Activated CD4-positive, alpha-beta T cell treated with anti-CD3 and anti-CD28 coated beads, Interleukin-2, amount 10 ng/mL, durations not matched to agents 7 days and 5 days (primary cell): Measurements from ENCODE around the gene UBE2J2. TPM values are rescaled to one million over a fixed set of nuclear protein-coding genes. Genes with fewer than 3 reads are reported as not detected.
A peak's percentile ranks its signal among the peaks of the same experiment; 100 is the strongest.

Experiments
- CTCF ChIA-PET: fragments of 350-600 bp; sonication (Branson Sonifier 250); formaldehyde crosslinking; loops from one replicate; lab custom pipeline; 2021; ENCODE audit warnings: antibody characterized with exemption; lab: Charles Lee
- POLR2A ChIA-PET: fragments of 350-600 bp; sonication (Branson Sonifier 250); formaldehyde crosslinking; loops from one replicate; lab custom pipeline; 2021; ENCODE audit warnings: antibody characterized with exemption; lab: Charles Lee
- DNase-seq: peaks from one replicate; pipeline ENCODE4 v3.0.0-alpha.2; 2020
- H3K27ac Mint-ChIP-seq: one replicate; pipeline ENCODE4 v1.8.0; 2021; ENCODE audit warnings: mild to moderate bottlenecking, moderate library complexity, mixed read lengths
- H3K27me3 Mint-ChIP-seq: one replicate; pipeline ENCODE4 v1.8.0; 2021; ENCODE audit warnings: mixed read lengths
- H3K36me3 Mint-ChIP-seq: one replicate; pipeline ENCODE4 v1.8.0; 2021; ENCODE audit warnings: low read depth, mixed read lengths
- H3K4me1 Mint-ChIP-seq: one replicate; pipeline ENCODE4 v1.8.0; 2021; ENCODE audit warnings: mixed read lengths
- H3K4me3 Mint-ChIP-seq: one replicate; pipeline ENCODE4 v1.8.0; 2021; ENCODE audit warnings: mild to moderate bottlenecking, moderate library complexity, mixed read lengths
- H3K9me3 Mint-ChIP-seq: one replicate; pipeline ENCODE4 v1.8.0; 2021; ENCODE audit warnings: mixed read lengths
- total RNA-seq, 2 experiments: library from RNA; stranded (reverse); gene quantifications; one replicate each; pipeline ENCODE4 v1.2.3, GENCODE V29; 2021

UBE2J2 gene
- total RNA-seq, 2 experiments from 2014 or later = 63.4 to 63.7 TPM

DNA sequence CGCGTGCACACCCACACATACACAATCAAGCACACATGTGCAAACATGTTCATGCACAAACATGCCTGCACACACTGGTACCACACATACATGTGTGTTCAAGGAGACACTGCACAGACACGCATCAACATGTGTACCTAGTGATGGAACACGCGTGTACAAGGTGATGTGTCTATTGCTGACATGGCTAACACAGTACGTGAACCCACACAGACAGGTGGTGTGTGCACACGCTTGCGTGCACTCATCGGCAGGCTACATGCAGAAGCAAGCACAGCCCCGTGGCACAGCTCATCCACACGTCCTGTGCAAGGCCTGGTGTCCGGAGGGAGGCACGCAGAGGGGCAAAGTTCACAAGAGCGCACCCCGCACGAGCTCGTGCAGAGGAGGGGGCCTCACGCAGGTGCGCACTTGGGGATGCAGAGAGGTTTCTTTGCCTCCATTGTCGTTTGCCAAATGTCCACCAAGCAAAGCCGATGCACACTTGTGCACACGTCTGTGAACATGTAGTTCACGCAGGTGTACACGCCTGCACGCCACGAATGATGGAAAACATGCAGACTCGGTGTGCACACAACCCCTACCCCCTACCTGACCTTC lies 33.1 kb upstream of the UBE2J2 start:
- DNase-seq = no peak
- Mint-ChIP-seq H3K36me3 (no peaks in the 10 kb centered on the region), H3K27me3 (no peaks in the 10 kb centered on the region), H3K4me3 (peak overlapping the region; percentile 86), H3K9me3 (no peaks in the 10 kb centered on the region), H3K4me1 (peaks cover 27% of the 10 kb centered on the region), H3K27ac (peak overlapping the region; percentile 89)
- ChIA-PET POLR2A (no interaction called here), CTCF (interaction anchor here (0.5 kb wide), 1 partner anchor 73 kb away, joined by 3 read pairs; no protein-coding TSS in a partner anchor)

DNA sequence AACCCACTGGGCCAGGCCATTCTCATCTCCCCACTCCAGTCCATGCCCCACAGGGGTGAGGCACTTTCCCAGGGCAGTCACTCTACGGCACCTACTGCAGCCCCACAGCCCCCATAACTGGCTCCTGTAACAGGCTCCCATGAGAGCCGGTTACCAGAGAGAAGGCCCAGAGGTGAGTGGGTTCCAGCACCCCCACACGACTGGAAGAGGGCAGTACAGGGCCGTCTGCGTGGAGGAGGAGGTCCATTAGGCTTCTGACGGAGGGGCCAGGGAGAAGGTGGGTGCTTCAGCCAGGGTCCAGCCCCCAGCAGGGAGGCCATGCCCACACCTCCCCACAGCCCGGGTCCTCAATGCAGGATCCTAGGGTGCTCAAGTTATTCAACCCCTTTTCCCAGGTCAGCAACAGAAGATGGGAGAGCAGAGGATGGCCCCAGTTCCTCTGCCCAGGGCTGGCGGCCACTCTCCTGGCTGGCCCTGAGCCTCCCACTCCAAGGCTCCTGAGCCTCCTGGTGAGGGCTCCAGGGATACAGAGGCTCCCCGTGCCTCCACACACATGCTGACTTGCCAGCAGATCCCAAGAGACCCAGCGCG lies 32.5 kb upstream of the UBE2J2 start:
- no peaks in the 10 kb centered on the region for H3K9me3 Mint-ChIP-seq
- H3K36me3 Mint-ChIP-seq = no peaks in the 10 kb centered on the region
- peaks cover 27% of the 10 kb centered on the region for H3K4me1 Mint-ChIP-seq
- no peak for DNase-seq
- H3K27me3 Mint-ChIP-seq = no peaks in the 10 kb centered on the region
- H3K27ac Mint-ChIP-seq = peak overlapping the region; percentile 89
- ChIA-PET CTCF (interaction anchor here (0.5 to 1.3 kb wide), 2 partner anchors 42 to 73 kb away, joined by 3 to 4 read pairs; no protein-coding TSS in a partner anchor), POLR2A (no interaction called here)
- H3K4me3 Mint-ChIP-seq = peak overlapping the region; percentile 86

- H3K4me1 Mint-ChIP-seq = peaks cover 27% of the 10 kb centered on the region
- DNase-seq = peak; percentile 79
- peak overlapping the region; percentile 86 for H3K4me3 Mint-ChIP-seq
- H3K9me3 Mint-ChIP-seq = no peaks in the 10 kb centered on the region
- no peaks in the 10 kb centered on the region for H3K27me3 Mint-ChIP-seq
- H3K36me3 Mint-ChIP-seq = no peaks in the 10 kb centered on the region
- ChIA-PET CTCF (interaction anchor here (0.8 to 1.3 kb wide), 5 partner anchors 10 to 242 kb away, joined by 3 to 9 read pairs (median 3); no protein-coding TSS in a partner anchor), POLR2A (interaction anchor here (1.0 kb wide), 1 partner anchor 70 kb away, joined by 3 read pairs; the partner anchor contains the start of gene AURKAIP1)
- peak overlapping the region; percentile 89 for H3K27ac Mint-ChIP-seq
Measured at GRCh38 chr1:1305300-1306069, 31.8 kb upstream of the UBE2J2 start.

- H3K4me1 Mint-ChIP-seq = peaks cover 25% of the 10 kb centered on the region
- no peaks in the 10 kb centered on the region for H3K9me3 Mint-ChIP-seq
- no peak for DNase-seq
- peak overlapping the region; percentile 86 for H3K4me3 Mint-ChIP-seq
- H3K36me3 Mint-ChIP-seq = peaks cover 4% of the 10 kb centered on the region
- POLR2A ChIA-PET = interaction anchor here (1.0 kb wide), 1 partner anchor 71 kb away, joined by 3 read pairs; the partner anchor contains the start of gene AURKAIP1
- CTCF ChIA-PET = interaction anchor here (0.8 to 1.3 kb wide), 6 partner anchors 9 to 241 kb away, joined by 3 to 9 read pairs (median 3); no protein-coding TSS in a partner anchor
- H3K27me3 Mint-ChIP-seq = no peaks in the 10 kb centered on the region
- peak overlapping the region; percentile 89 for H3K27ac Mint-ChIP-seq
Measured at GRCh38 chr1:1304331-1305299, 31.0 kb upstream of the UBE2J2 start.

DNA sequence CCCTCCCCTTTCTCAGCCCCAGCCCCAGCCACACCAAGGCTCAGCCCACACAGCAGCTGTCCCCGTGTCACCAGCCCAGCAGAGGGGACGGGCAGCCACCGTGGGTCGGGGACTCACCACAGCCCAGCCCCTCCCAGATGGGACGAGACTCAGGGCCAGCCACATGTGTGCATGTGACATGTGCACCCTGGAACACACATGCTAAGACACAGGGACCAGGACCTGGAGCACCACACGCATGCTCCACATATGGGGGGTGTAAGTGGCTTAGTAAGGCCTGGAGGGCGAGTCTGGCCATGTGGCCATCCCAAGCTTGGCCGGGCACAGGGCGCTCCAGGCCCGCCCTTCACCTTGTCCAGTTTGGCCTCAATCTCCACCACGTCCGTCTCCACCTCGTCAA lies 30.1 kb upstream of the UBE2J2 start:
- no peaks in the 10 kb centered on the region for H3K9me3 Mint-ChIP-seq
- no peak overlapping the region for H3K27ac Mint-ChIP-seq
- H3K4me1 Mint-ChIP-seq = peaks cover 25% of the 10 kb centered on the region
- CTCF ChIA-PET = interaction anchor here (1.2 kb wide), 1 partner anchor 11 kb away, joined by 3 read pairs; no protein-coding TSS in a partner anchor
- H3K4me3 Mint-ChIP-seq = no peak overlapping the region
- no peak for DNase-seq
- POLR2A ChIA-PET = no interaction called here
- peaks cover 4% of the 10 kb centered on the region for H3K36me3 Mint-ChIP-seq
- H3K27me3 Mint-ChIP-seq = no peaks in the 10 kb centered on the region

GRCh38 chr1:1302951-1303509 lies 29.4 kb upstream of the UBE2J2 start:
- no peak for DNase-seq
- Mint-ChIP-seq H3K27ac (no peak overlapping the region), H3K27me3 (no peaks in the 10 kb centered on the region), H3K4me3 (no peak overlapping the region), H3K4me1 (peaks cover 25% of the 10 kb centered on the region), H3K9me3 (no peaks in the 10 kb centered on the region), H3K36me3 (peaks cover 4% of the 10 kb centered on the region)
- CTCF ChIA-PET = interaction anchor here (1.2 kb wide), 1 partner anchor 12 kb away, joined by 3 read pairs; no protein-coding TSS in a partner anchor
- POLR2A ChIA-PET = no interaction called here

DNA sequence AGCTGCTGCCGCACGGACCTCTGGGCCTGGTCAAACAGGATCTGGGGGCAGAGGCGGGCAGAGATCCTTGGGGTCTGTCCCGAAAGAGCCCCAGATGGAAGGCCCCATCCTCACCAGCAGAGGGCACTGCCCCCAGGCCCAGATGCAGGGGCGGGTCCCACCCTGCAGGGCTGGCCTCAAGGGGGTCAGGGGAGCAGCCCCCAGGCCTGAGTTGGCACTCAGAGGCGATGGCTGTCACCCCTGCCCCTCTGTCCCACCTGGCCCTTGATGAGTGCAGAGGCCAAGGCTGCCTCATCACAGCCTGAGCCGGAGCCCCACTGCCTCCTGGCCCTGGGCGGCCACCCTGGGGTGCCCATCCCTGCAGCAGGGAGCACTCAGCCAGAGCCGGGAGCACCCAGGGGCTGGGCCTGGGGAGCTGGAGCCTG lies 28.4 kb upstream of the UBE2J2 start:
- CTCF ChIA-PET = no interaction called here
- H3K9me3 Mint-ChIP-seq = no peaks in the 10 kb centered on the region

DNA sequence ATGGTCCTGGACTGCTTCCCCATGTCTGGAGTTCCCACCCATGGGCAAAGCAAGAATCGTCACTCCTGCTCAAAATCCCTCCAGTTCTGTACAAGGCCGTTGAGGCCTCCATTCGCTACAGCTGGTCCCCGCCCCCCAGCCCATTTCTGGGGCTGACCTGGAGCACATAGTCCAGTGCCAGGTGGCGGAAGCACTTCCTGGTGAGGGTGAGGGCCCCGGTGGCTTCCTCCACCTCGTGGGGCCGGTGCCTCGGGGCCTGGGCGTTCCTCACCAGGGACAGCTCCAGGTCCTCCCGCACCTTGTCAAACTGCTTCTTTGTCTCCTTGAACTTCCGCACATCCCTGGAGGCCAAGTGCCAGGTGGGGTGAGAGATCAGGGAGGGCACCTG lies 26.7 kb upstream of the UBE2J2 start:
- CTCF ChIA-PET = interaction anchor here (0.9 to 2.1 kb wide), 3 partner anchors 9 to 178 kb away, joined by 4 to 5 read pairs (median 4); no protein-coding TSS in a partner anchor

More for the DNA sequence above, 28.4 kb upstream of the UBE2J2 start:
- no peak for DNase-seq
- H3K27me3 Mint-ChIP-seq = no peaks in the 10 kb centered on the region
- no peak overlapping the region for H3K27ac Mint-ChIP-seq
- POLR2A ChIA-PET = no interaction called here
- H3K36me3 Mint-ChIP-seq = peaks cover 4% of the 10 kb centered on the region
- H3K4me3 Mint-ChIP-seq = no peak overlapping the region
- peaks cover 23% of the 10 kb centered on the region for H3K4me1 Mint-ChIP-seq

GRCh38 chr1:1299686-1300351 lies 26.2 kb upstream of the UBE2J2 start:
- H3K36me3 Mint-ChIP-seq = peaks cover 7% of the 10 kb centered on the region
- CTCF ChIA-PET = interaction anchor here (0.9 to 2.1 kb wide), 3 partner anchors 8 to 177 kb away, joined by 4 to 5 read pairs (median 4); no protein-coding TSS in a partner anchor
- DNase-seq = peak; percentile 33

More for the DNA sequence above, 26.7 kb upstream of the UBE2J2 start:
- H3K27me3 Mint-ChIP-seq = no peaks in the 10 kb centered on the region
- POLR2A ChIA-PET = no interaction called here
- peaks cover 9% of the 10 kb centered on the region for H3K4me1 Mint-ChIP-seq
- H3K27ac Mint-ChIP-seq = no peak overlapping the region
- no peak overlapping the region for H3K4me3 Mint-ChIP-seq
- peaks cover 4% of the 10 kb centered on the region for H3K36me3 Mint-ChIP-seq
- no peaks in the 10 kb centered on the region for H3K9me3 Mint-ChIP-seq
- no peak for DNase-seq

GRCh38 chr1:1298861-1299685 lies 25.4 kb upstream of the UBE2J2 start:
- peaks cover 7% of the 10 kb centered on the region for H3K36me3 Mint-ChIP-seq
- H3K4me1 Mint-ChIP-seq = peaks cover 3% of the 10 kb centered on the region

More at GRCh38 chr1:1299686-1300351, 26.2 kb upstream of the UBE2J2 start:
- Mint-ChIP-seq H3K4me3 (no peak overlapping the region), H3K27me3 (no peaks in the 10 kb centered on the region), H3K9me3 (no peaks in the 10 kb centered on the region), H3K27ac (no peak overlapping the region), H3K4me1 (peaks cover 7% of the 10 kb centered on the region)
- POLR2A ChIA-PET = no interaction called here

More at GRCh38 chr1:1298861-1299685, 25.4 kb upstream of the UBE2J2 start:
- Mint-ChIP-seq H3K27ac (no peak overlapping the region), H3K4me3 (no peak overlapping the region), H3K9me3 (no peaks in the 10 kb centered on the region), H3K27me3 (no peaks in the 10 kb centered on the region)
- POLR2A ChIA-PET = no interaction called here
- CTCF ChIA-PET = no interaction called here
- DNase-seq = no peak
